Kidney epithelial cell (primary cell): ENCODE data around the gene TBRG4. TPM values are rescaled to one million over a fixed set of nuclear protein-coding genes. Genes with fewer than 3 reads are reported as not detected.

Source experiments
- DNase-seq: peaks from one replicate; pipeline ENCODE4 v3.0.0-alpha.2; 2010; ENCODE audit warnings: low read depth
- H3K27me3 ChIP-seq: 2 replicates; pipeline ENCODE4 v1.6.0; 2011; ENCODE audit warnings: low read length; ENCODE audit not compliant: control insufficient read depth, insufficient read depth
- H3K36me3 ChIP-seq: 2 replicates; pipeline ENCODE4 v1.5.1; 2011; ENCODE audit warnings: low read length; ENCODE audit not compliant: control insufficient read depth, insufficient read depth
- H3K4me3 ChIP-seq: 2 replicates; pipeline ENCODE4 v1.5.1; 2011; ENCODE audit warnings: low read depth, mild to moderate bottlenecking, control low read depth, low read length
- CTCF ChIP-seq: IDR thresholded peaks from 2 replicates; pipeline ENCODE4 v1.5.1; 2011; ENCODE audit warnings: mild to moderate bottlenecking, moderate library complexity, low read length, control low read depth, inconsistent platforms; ENCODE audit not compliant: insufficient read depth, poor library complexity, severe bottlenecking
- total RNA-seq: library from RNA; depleted of rRNA; stranded (reverse); fragments of >200 nt; gene quantifications from 2 replicates; pipeline ENCODE4 v1.2.3, GENCODE V29; 2015

The TBRG4 gene
- total RNA-seq, 1 donor from 2014 or later = 71.7 TPM

- no peak for TF ChIP-seq CTCF
- no peak overlapping the region for H3K4me3 ChIP-seq
- H3K27me3 ChIP-seq = no peaks in the 10 kb centered on the region
- no peaks in the 10 kb centered on the region for H3K36me3 ChIP-seq
- no peak for DNase-seq
Observed at GRCh38 chr7:45080265-45080957, 31.1 kb downstream of the TBRG4 start.

DNA sequence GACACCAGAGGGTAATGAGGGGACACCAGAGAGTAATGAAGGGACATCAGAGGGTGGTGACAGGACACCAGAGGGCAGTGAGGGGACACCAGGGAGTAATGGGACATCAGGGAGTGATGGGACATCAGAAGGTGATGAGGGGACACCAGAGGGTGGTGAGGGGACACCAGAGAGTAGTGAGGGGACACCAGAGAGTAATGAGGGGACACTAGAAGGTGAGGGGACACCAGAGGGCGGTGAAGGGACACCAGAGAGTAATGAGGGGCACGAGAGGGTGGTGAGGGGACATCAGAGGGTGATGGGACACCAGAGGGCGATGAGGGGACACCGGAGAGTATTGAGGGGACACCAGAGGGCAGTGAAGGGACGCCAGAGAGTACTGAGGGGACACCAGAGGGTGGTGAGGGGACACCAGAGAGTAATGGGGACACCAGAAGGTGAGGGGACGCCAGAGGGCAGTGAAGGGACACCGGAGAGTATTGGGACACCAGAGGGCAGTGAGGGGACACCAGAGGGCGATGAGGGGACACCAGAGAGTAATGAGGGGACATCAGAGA lies 33.3 kb downstream of the TBRG4 start:
- no peak for DNase-seq
- no peak overlapping the region for H3K4me3 ChIP-seq
- TF ChIP-seq CTCF = no peak

DNA sequence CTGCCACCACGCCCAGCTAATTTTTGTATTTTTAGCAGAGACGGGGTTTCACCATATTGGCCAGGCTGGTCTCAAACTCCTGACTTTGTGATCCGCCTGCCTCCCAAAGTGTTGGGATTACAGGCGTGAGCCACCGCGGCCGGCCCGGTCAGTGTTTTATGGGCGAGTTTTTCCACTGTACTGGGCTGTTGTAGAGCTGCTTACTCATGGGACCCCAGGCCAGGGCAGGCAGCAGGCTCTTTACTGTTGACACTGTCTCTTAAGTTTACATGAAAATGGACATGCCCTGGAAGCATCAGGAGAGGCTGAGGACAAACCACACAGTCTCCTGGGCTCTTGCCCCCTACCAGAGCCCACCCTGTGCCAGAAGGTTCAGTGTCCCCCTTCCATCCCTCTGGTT lies 33.9 kb downstream of the TBRG4 start:
- no peak for TF ChIP-seq CTCF
- Histone ChIP-seq H3K4me3 (no peak overlapping the region), H3K36me3 (peaks cover 1% of the 10 kb centered on the region), H3K27me3 (no peaks in the 10 kb centered on the region)
- DNase-seq = no peak

More for the DNA sequence above, 33.3 kb downstream of the TBRG4 start:
- Histone ChIP-seq H3K27me3 (no peaks in the 10 kb centered on the region), H3K36me3 (no peaks in the 10 kb centered on the region)

DNA sequence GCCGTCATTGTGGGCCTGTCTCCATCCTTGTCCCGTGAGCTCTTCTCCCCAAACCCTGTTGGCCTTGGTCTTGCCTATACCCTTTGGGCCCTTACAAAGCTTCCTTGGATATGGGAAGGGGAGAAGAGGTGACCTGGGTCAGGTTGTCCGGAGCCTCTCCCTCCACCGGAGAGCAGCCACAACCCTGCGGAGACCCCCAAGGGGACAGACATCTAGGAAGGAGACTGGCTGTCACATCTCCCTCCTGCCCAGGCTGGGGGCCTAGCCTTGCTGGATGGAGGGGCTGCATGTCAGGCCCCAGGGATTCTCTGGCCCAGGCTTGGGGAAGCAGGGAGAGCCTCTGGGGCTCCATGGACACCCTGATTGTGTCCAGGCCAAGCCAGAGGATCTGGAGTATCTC lies 34.6 kb downstream of the TBRG4 start:
- no peak for DNase-seq
- H3K36me3 ChIP-seq = peaks cover 1% of the 10 kb centered on the region

GRCh38 chr7:45075871-45076796 lies 35.4 kb downstream of the TBRG4 start:
- DNase-seq = no peak
- Histone ChIP-seq H3K4me3 (no peak overlapping the region), H3K27me3 (no peaks in the 10 kb centered on the region), H3K36me3 (peaks cover 1% of the 10 kb centered on the region)
- no peak for TF ChIP-seq CTCF

More for the DNA sequence above, 34.6 kb downstream of the TBRG4 start:
- no peak for TF ChIP-seq CTCF
- Histone ChIP-seq H3K4me3 (no peak overlapping the region), H3K27me3 (no peaks in the 10 kb centered on the region)
